Lower lobe of right lung (tissue), 2 donors: ENCODE results near the gene KAT7. TPM values are rescaled to one million over a fixed set of nuclear protein-coding genes. Genes with fewer than 3 reads are reported as not detected.
A peak's percentile ranks its signal among the peaks of the same experiment; 100 is the strongest.
"Not testable (repeated sequence)": the region's sequence is repeated elsewhere in the genome, so short reads cannot be mapped to it uniquely, and the experiment has no call there.

Source experiments
- ATAC-seq, 2 donors: fragments of 200-7000 bp; cut with Tn5 transposase; one replicate each; pipeline ENCODE4 v1.9.1; 2020 to 2022; ENCODE audit warnings: mild to moderate bottlenecking in 2 of 2, moderate library complexity in 2 of 2
- DNase-seq: peaks from one replicate; pipeline ENCODE4 v3.0.0-alpha.2; 2020
- H3K27ac ChIP-seq: fragments of 200-600 bp; one replicate; pipeline ENCODE4 v1.8.0; 2022
- H3K27me3 ChIP-seq: fragments of 200-600 bp; one replicate; pipeline ENCODE4 v1.8.0; 2022; ENCODE audit warnings: low read depth
- H3K36me3 ChIP-seq: fragments of 200-600 bp; one replicate; pipeline ENCODE4 v1.8.0; 2022; ENCODE audit warnings: mild to moderate bottlenecking
- H3K4me1 ChIP-seq: fragments of 200-600 bp; one replicate; pipeline ENCODE4 v1.8.0; 2022
- H3K4me3 ChIP-seq: fragments of 200-600 bp; one replicate; pipeline ENCODE4 v1.8.0; 2022; ENCODE audit warnings: mild to moderate bottlenecking
- H3K9me3 ChIP-seq: fragments of 200-600 bp; one replicate; pipeline ENCODE4 v1.8.0; 2022
- CTCF ChIP-seq: fragments of 200-600 bp; IDR thresholded peaks from one replicate; pipeline ENCODE4 v1.8.0; 2022; ENCODE audit warnings: antibody characterized with exemption, mild to moderate bottlenecking
- intact Hi-C: fragments of 100-400 bp; cut with DNase I; formaldehyde crosslinking; loops from one replicate; pipeline ENCODE4 v1.11.0; 2022
- total RNA-seq: library from RNA; stranded (reverse); fragmentation: NEBNext Ultra II Directional; extraction: Animal tissue kit (Norgen Biotek cat#: 25700); gene quantifications from one replicate; pipeline ENCODE4 v1.2.1, GENCODE V29; 2021
- donor health status: DM: no; HTN: yes; CAD: no; lungs with severe emphysema.

Gene KAT7
- total RNA-seq, 1 donor from 2014 or later, result 56.7 TPM

GRCh38 chr17:49820773-49821172 lies 32.3 kb downstream of the KAT7 start:
- no peak for TF ChIP-seq CTCF
- peaks cover 100% of the 10 kb centered on the region for H3K36me3 ChIP-seq
- H3K4me3 ChIP-seq, result no peak overlapping the region
- intact Hi-C loops, result no loop called here
- H3K27me3 ChIP-seq, result no peaks in the 10 kb centered on the region
- ATAC-seq, result no peak
- no peak for DNase-seq
- H3K27ac ChIP-seq, result peak overlapping the region; percentile 21
- peaks cover 43% of the 10 kb centered on the region for H3K4me1 ChIP-seq
- H3K9me3 ChIP-seq, result no peaks in the 10 kb centered on the region

GRCh38 chr17:49821466-49821865 lies 33.0 kb downstream of the KAT7 start:
- H3K36me3 ChIP-seq, result peaks cover 100% of the 10 kb centered on the region
- H3K4me3 ChIP-seq, result no peak overlapping the region
- DNase-seq, result no peak
- ATAC-seq, result no peak
- H3K27me3 ChIP-seq, result no peaks in the 10 kb centered on the region
- H3K27ac ChIP-seq, result no peak overlapping the region
- no peak for TF ChIP-seq CTCF
- intact Hi-C loops, result no loop called here
- H3K4me1 ChIP-seq, result peaks cover 37% of the 10 kb centered on the region
- H3K9me3 ChIP-seq, result no peaks in the 10 kb centered on the region

- intact Hi-C loops, result no loop called here
- TF ChIP-seq CTCF, result no peak
- Histone ChIP-seq H3K36me3 (peaks cover 100% of the 10 kb centered on the region), H3K4me3 (no peak overlapping the region), H3K27ac (no peak overlapping the region), H3K27me3 (no peaks in the 10 kb centered on the region), H3K4me1 (peaks cover 32% of the 10 kb centered on the region), H3K9me3 (no peaks in the 10 kb centered on the region)
- ATAC-seq (peak; percentile 61 to 79), DNase-seq (no peak)
Observed at GRCh38 chr17:49821916-49822315, 33.4 kb downstream of the KAT7 start.

- Histone ChIP-seq H3K27me3 (no peaks in the 10 kb centered on the region), H3K9me3 (no peaks in the 10 kb centered on the region), H3K4me3 (no peak overlapping the region), H3K27ac (no peak overlapping the region), H3K4me1 (peaks cover 28% of the 10 kb centered on the region), H3K36me3 (peaks cover 100% of the 10 kb centered on the region)
- ATAC-seq (no peak), DNase-seq (no peak)
- intact Hi-C loops, result no loop called here
- TF ChIP-seq CTCF, result no peak
Observed at GRCh38 chr17:49822829-49823228, 34.3 kb downstream of the KAT7 start.

GRCh38 chr17:49823614-49824013 lies 35.1 kb downstream of the KAT7 start:
- H3K4me1 ChIP-seq, result peaks cover 28% of the 10 kb centered on the region
- no peak for ATAC-seq
- no peaks in the 10 kb centered on the region for H3K27me3 ChIP-seq
- no peak overlapping the region for H3K4me3 ChIP-seq
- TF ChIP-seq CTCF, result no peak
- no peak for DNase-seq
- no peak overlapping the region for H3K27ac ChIP-seq
- H3K9me3 ChIP-seq, result no peaks in the 10 kb centered on the region
- peaks cover 98% of the 10 kb centered on the region for H3K36me3 ChIP-seq
- intact Hi-C loops, result no loop called here

- intact Hi-C loops, result no loop called here
- H3K27ac ChIP-seq, result no peak overlapping the region
- H3K27me3 ChIP-seq, result no peaks in the 10 kb centered on the region
- H3K4me1 ChIP-seq, result peaks cover 19% of the 10 kb centered on the region
- ATAC-seq (no peak), DNase-seq (no peak)
- no peak overlapping the region for H3K4me3 ChIP-seq
- no peaks in the 10 kb centered on the region for H3K9me3 ChIP-seq
- TF ChIP-seq CTCF, result no peak
- peaks cover 91% of the 10 kb centered on the region for H3K36me3 ChIP-seq
Observed at GRCh38 chr17:49825645-49826044, 37.2 kb downstream of the KAT7 start.

- H3K4me3 ChIP-seq, H3K4me1 ChIP-seq, H3K9me3 ChIP-seq, intact Hi-C loops, H3K27me3 ChIP-seq, DNase-seq: not testable (repeated sequence)
- peaks cover 76% of the 10 kb centered on the region for H3K36me3 ChIP-seq
- peak overlapping the region; percentile 14 for H3K27ac ChIP-seq
- peak; percentile 55 to 61 for ATAC-seq
Observed at GRCh38 chr17:49828325-49828724, 39.8 kb downstream of the KAT7 start.
